ENCODE data around the gene SPSB2.

DNA sequence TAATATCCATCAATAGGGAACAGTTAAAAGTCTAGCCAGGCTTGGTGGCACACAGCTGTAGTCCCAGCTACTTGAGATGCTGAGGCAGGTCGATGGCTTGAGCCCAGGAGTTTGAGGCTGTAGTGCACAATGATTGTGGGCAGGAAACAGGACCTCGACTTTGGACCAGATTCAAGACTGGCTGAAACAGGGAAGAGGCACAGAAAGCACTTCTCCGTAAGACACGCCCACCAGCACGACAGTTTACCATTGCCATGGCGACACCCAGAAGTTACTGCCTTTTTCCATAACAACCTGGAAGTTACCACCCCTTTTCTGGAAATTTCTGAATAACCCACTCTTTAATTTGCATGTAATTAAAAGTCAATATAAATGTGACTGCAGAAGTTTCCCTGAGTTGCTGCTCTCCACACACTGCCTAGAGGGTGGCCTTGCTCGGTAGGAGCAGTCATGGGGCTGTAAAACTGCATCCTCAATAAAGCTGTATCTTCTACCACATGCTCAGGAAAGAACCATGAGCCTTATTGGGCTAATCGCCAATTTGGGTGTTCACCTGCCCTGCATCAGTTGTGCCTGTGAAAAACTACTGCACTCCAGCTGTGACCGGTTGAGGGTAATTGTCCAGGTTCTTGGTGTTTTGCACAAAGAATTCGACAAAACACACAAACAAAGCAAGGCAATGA is 26.9 kb upstream of the SPSB2 start:
- TF ChIP-seq, protein P1, sequence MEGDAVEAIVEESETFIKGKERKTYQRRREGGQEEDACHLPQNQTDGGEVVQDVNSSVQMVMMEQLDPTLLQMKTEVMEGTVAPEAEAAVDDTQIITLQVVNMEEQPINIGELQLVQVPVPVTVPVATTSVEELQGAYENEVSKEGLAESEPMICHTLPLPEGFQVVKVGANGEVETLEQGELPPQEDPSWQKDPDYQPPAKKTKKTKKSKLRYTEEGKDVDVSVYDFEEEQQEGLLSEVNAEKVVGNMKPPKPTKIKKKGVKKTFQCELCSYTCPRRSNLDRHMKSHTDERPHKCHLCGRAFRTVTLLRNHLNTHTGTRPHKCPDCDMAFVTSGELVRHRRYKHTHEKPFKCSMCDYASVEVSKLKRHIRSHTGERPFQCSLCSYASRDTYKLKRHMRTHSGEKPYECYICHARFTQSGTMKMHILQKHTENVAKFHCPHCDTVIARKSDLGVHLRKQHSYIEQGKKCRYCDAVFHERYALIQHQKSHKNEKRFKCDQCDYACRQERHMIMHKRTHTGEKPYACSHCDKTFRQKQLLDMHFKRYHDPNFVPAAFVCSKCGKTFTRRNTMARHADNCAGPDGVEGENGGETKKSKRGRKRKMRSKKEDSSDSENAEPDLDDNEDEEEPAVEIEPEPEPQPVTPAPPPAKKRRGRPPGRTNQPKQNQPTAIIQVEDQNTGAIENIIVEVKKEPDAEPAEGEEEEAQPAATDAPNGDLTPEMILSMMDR (IDR thresholded peaks at IDR 0.05 in 8 of 11, conservative IDR thresholded peaks at IDR 0.05 in 3 of 11): no peak
- TF ChIP-seq POLR2A (IDR thresholded peaks at IDR 0.05): no peak

Data from spleen (tissue), 7 donors.